Measurements from ENCODE around the gene FBXW10B. TPM values are rescaled to one million over a fixed set of nuclear protein-coding genes. Genes with fewer than 3 reads are reported as not detected.
"Not testable (repeated sequence)": the region's sequence is repeated elsewhere in the genome, so short reads cannot be mapped to it uniquely, and the experiment has no call there.

Gene FBXW10B
- 0.41 TPM for polyA plus RNA-seq (2013, experiment 1 of 2; ENCODE audit: insufficient read length)
- polyA plus RNA-seq (2013, experiment 2 of 2; ENCODE audit: insufficient read length) = 0.37 TPM

- not testable (repeated sequence) for DNase-seq
These were observed at the start of gene FBXW10B for GRCh38 chr17:15619331-15620058. Gene FBXW10B, minus strand, starts transcription at chr17:15619704. Its CDS starts 192 bp downstream, at chr17:15619512.

GRCh38 chr17:15663691-15664090 is 44.2 kb upstream of the FBXW10B start:
- DNase-seq = no peak

GRCh38 chr17:15663176-15663575 is 43.7 kb upstream of the FBXW10B start:
- DNase-seq = no peak

- DNase-seq = no peak
These were observed 43.2 kb upstream of the FBXW10B start for GRCh38 chr17:15662681-15663080.

- no peak for DNase-seq
These were observed 40.6 kb upstream of the FBXW10B start for GRCh38 chr17:15660077-15660476.

GRCh38 chr17:15659663-15660062 is 40.2 kb upstream of the FBXW10B start:
- DNase-seq = peak; percentile 23

- no peak for DNase-seq
These were observed 39.7 kb upstream of the FBXW10B start for GRCh38 chr17:15659236-15659635.

- DNase-seq = no peak
These were observed 38.8 kb upstream of the FBXW10B start for GRCh38 chr17:15658296-15658695.

- DNase-seq = no peak
These were observed 38.4 kb upstream of the FBXW10B start for GRCh38 chr17:15657868-15658267.

- peak; percentile 46 for DNase-seq
These were observed 35.5 kb upstream of the FBXW10B start for GRCh38 chr17:15654886-15655561.

- DNase-seq = not testable (repeated sequence)
These were observed 34.9 kb upstream of the FBXW10B start for GRCh38 chr17:15654401-15654800.

GRCh38 chr17:15652960-15653359 is 33.5 kb upstream of the FBXW10B start:
- DNase-seq = no peak

- peak; percentile 98 for DNase-seq
These were observed 32.1 kb upstream of the FBXW10B start for GRCh38 chr17:15651583-15652110.

GRCh38 chr17:15650741-15651582 is 31.5 kb upstream of the FBXW10B start:
- DNase-seq = no peak

GRCh38 chr17:15649861-15650421 is 30.4 kb upstream of the FBXW10B start:
- DNase-seq = peak; percentile 23

GRCh38 chr17:15648386-15648785 is 28.9 kb upstream of the FBXW10B start:
- no peak for DNase-seq

GRCh38 chr17:15645942-15646312 is 26.4 kb upstream of the FBXW10B start:
- peak; percentile 36 for DNase-seq

- DNase-seq = peak; percentile 68
These were observed 25.8 kb upstream of the FBXW10B start for GRCh38 chr17:15645099-15645941.

GRCh38 chr17:15642505-15643251 is 23.2 kb upstream of the FBXW10B start:
- not testable (repeated sequence) for DNase-seq

GRCh38 chr17:15642014-15642413 is 22.5 kb upstream of the FBXW10B start:
- DNase-seq = not testable (repeated sequence)
